K562 (cell line): Measurements from ENCODE around the gene CLDN5. TPM values are rescaled to one million over a fixed set of nuclear protein-coding genes. Genes with fewer than 3 reads are reported as not detected.

Experiments used
- CBX8 ChIP-seq: fragments of 200-600 bp; sonication (generic); IDR thresholded peaks from 2 replicates; pipeline ENCODE4 v1.6.1; 2012; ENCODE audit warnings: borderline replicate concordance, mixed run types, low read depth, mild to moderate bottlenecking, moderate library complexity, mixed read lengths, low read length, control low read depth, inconsistent platforms; ENCODE audit not compliant: poor library complexity, severe bottlenecking; ENCODE audit errors: extremely low read depth
- CTCF ChIP-seq, 3 experiments: IDR thresholded peaks in 2 of 3; conservative IDR thresholded peaks in 1 of 3; 2 replicates each; pipeline ENCODE4 v1.5.1; 2011 to 2012; ENCODE audit warnings: low read length in 3 of 3, mild to moderate bottlenecking in 3 of 3, control low read depth in 2 of 3, improper control_type of control experiment in 1 of 3, inconsistent platforms in 1 of 3, low read depth in 1 of 3, mixed read lengths in 1 of 3, moderate library complexity in 1 of 3; ENCODE audit not compliant: insufficient read depth in 2 of 3
- HINFP ChIP-seq: fragments of 450-650 bp; conservative IDR thresholded peaks from 2 replicates; pipeline ENCODE4 v1.6.1; 2016; ENCODE audit warnings: missing genetic modification characterization, low read depth, mild to moderate bottlenecking, control low read depth, missing compliant biosample characterization
- KDM5B ChIP-seq: fragments of 200-600 bp; sonication (generic); IDR thresholded peaks from 2 replicates; pipeline ENCODE4 v1.6.1; 2012; ENCODE audit warnings: low read depth, mild to moderate bottlenecking, moderate library complexity, low read length, control low read depth, inconsistent platforms; ENCODE audit not compliant: insufficient replicate concordance
- L3MBTL2 ChIP-seq: fragments of 450-650 bp; IDR thresholded peaks from 2 replicates; pipeline ENCODE4 v1.6.1; 2016; ENCODE audit warnings: mild to moderate bottlenecking, moderate library complexity
- MAFG ChIP-seq: fragments of 450-650 bp; conservative IDR thresholded peaks from 2 replicates; pipeline ENCODE4 v1.6.1; 2016; ENCODE audit warnings: missing genetic modification characterization, missing compliant biosample characterization
- MED1 ChIP-seq: sonication (generic); formaldehyde crosslinking; IDR thresholded peaks from 2 replicates; pipeline ENCODE4 v1.8.1; 2023; ENCODE audit warnings: missing genetic modification reagents, borderline replicate concordance
- NFATC3 ChIP-seq: fragments of 450-650 bp; IDR thresholded peaks from 2 replicates; pipeline ENCODE4 v1.6.1; 2017; ENCODE audit warnings: mild to moderate bottlenecking
- NR2C2 ChIP-seq, 2 experiments: fragments of 200-800 bp in 1 of 2; sonication (Bioruptor generic) in 1 of 2; sonication (generic) in 1 of 2; formaldehyde crosslinking in 1 of 2; IDR thresholded peaks; 2 replicates each; pipeline versions ENCODE4 v1.6.1 to v1.8.0; 2016 to 2022; ENCODE audit warnings: mild to moderate bottlenecking in 1 of 2, missing compliant biosample characterization in 1 of 2, missing genetic modification characterization in 1 of 2, missing genetic modification reagents in 1 of 2
- POLR2AphosphoS2 ChIP-seq: IDR thresholded peaks from 2 replicates; pipeline ENCODE4 v1.6.1; 2012; ENCODE audit warnings: low read length, improper control_type of control experiment
- PTTG1 ChIP-seq: fragments of 450-650 bp; IDR thresholded peaks from 2 replicates; pipeline ENCODE4 v1.6.1; 2016; ENCODE audit warnings: low read depth, mild to moderate bottlenecking, missing genetic modification characterization, missing compliant biosample characterization
- PURB ChIP-seq: sonication (generic); formaldehyde crosslinking; IDR thresholded peaks from 2 replicates; pipeline ENCODE4 v1.9.0; 2021; ENCODE audit warnings: low read depth, mild to moderate bottlenecking, missing genetic modification reagents
- UBTF ChIP-seq, 2 experiments: IDR thresholded peaks; 2 replicates each; pipeline ENCODE4 v1.6.1; 2012; ENCODE audit warnings: improper control_type of control experiment in 2 of 2, low read depth in 2 of 2, low read length in 2 of 2, borderline replicate concordance in 1 of 2
- ZMIZ1 ChIP-seq, 2 experiments: fragments of 150-350 bp in 1 of 2; IDR thresholded peaks; 2 replicates each; pipeline ENCODE4 v1.6.1; 2012 to 2016; ENCODE audit warnings: low read depth in 2 of 2, low read length in 2 of 2, mild to moderate bottlenecking in 1 of 2, moderate library complexity in 1 of 2
- ZNF354B ChIP-seq: fragments of 250-450 bp; sonication (Bioruptor Pico); IDR thresholded peaks from 2 replicates; pipeline ENCODE4 v1.4.0; 2020
- polyA plus RNA-seq, 8 experiments: library from polyadenylated mRNA; depleted of rRNA in 4 of 8; stranded (reverse) in 5 of 8; unstranded in 3 of 8; fragments of >200 nt; fragmentation: Nextera tagmentation in 2 of 8; fragmentation: Illumina TruSeq in 1 of 8; extraction: Ambion mirVana in 2 of 8; extraction: Trizol in 1 of 8; gene quantifications; 2 replicates each; pipeline versions ENCODE4 v1.2.1 to v1.2.3, GENCODE V29; 2011 to 2014; ENCODE audit warnings: inconsistent platforms in 1 of 8, missing spikeins in 1 of 8
- total RNA-seq, 7 experiments: library from RNA; depleted of rRNA in 6 of 7; stranded (reverse); fragments of >200 nt in 6 of 7; fragmentation: Illumina TruSeq in 2 of 7; extraction: Trizol in 2 of 7; gene quantifications; 2 replicates each; pipeline versions ENCODE4 v1.2.1 to v1.2.3, GENCODE V29; 2011 to 2021; ENCODE audit warnings: low replicate concordance in 1 of 7

CLDN5 gene
- total and polyA plus RNA-seq, 9 of the 15 experiments (the other 6 are each of a cell fraction or from before 2014, with no cell fraction given), result 0.20 TPM; not detected in 8

GRCh38 chr22:19494001-19494560, 30.1 kb downstream of the CLDN5 start (continued):
- no peak for TF ChIP-seq HINFP
- no peak for TF ChIP-seq UBTF (IDR thresholded peaks at IDR 0.05; ENCODE audit: borderline replicate concordance in 1 of 2, low read depth in 2 of 2, low read length in 2 of 2)
- no peak for TF ChIP-seq ZNF354B (CRISPR knock-in tag)
- TF ChIP-seq NFATC3, result no peak
- TF ChIP-seq POLR2AphosphoS2, result no peak
- TF ChIP-seq PURB (CRISPR knock-in tag), result no peak
- TF ChIP-seq PTTG1 (tag), result no peak
- no peak for TF ChIP-seq MAFG (tag)
- no peak for TF ChIP-seq MED1 (CRISPR knock-in tag)
- no peak for TF ChIP-seq L3MBTL2
- TF ChIP-seq CTCF (IDR thresholded peaks at IDR 0.05 in 2 of 3, conservative IDR thresholded peaks at IDR 0.05 in 1 of 3; ENCODE audit: insufficient read depth in 2 of 3, low read depth in 1 of 3, low read length in 3 of 3), result no peak
- no peak for TF ChIP-seq KDM5B
- TF ChIP-seq ZMIZ1 (IDR thresholded peaks at IDR 0.05; ENCODE audit: low read depth in 2 of 2, low read length in 2 of 2), result no peak
- no peak for TF ChIP-seq NR2C2 (CRISPR knock-in tag; IDR thresholded peaks at IDR 0.05)
- no peak for TF ChIP-seq NR2C2 (tag; IDR thresholded peaks at IDR 0.05)
- no peak for TF ChIP-seq CBX8
